ENCODE measurements around the gene DUOX2. TPM values are rescaled to one million over a fixed set of nuclear protein-coding genes. Genes with fewer than 3 reads are reported as not detected.

The DUOX2 gene
- total RNA-seq, 1 experiment from 2014 or later = 0.44 TPM

DNA sequence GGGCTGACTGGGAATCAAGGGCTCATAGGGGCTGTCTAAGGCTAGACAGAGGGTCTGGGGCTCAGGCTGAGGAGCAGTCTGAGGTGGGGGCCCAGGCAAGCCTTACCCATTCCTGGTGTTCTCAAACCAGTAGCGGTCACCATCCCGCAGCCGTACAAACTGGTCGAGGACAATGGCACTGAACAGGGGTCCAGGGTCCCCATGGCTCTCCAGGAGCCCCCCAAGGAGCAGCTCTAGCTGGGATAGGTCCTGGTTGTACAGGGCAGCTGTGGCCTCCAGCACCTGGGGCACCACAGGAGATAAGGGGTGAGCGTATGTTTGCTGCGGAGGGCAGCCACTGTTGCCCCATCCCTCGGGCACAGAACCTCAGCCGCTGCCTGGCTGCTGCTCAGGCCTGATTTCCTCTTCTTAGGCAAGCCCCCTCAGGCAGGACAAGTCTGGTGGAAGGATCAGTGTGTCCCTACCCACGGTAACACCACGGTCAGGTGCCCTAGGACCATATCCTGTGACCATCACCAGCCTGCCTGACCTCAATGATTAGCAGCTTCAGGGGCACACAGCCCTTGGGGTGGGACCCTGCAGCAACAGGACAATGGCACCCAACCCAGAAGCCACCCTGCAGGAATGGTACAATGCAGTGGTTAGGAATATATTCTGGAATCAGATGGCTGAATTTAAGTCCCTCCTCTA lies 5.9 kb downstream of the DUOX2 start:
- no peaks in the 10 kb centered on the region for H3K4me1 ChIP-seq (ENCODE audit: control insufficient read depth in 1 of 2, insufficient read depth in 2 of 2, low read length in 2 of 2)
- BruUV-seq (replicated peaks) = no TSS peak
- no peaks in the 10 kb centered on the region for H3K9me3 ChIP-seq (ENCODE audit: control insufficient read depth in 1 of 2, insufficient read depth in 1 of 2, low read depth in 1 of 2, low read length in 2 of 2)
- H3K27me3 ChIP-seq (ENCODE audit: insufficient read depth, low read length) = no peaks in the 10 kb centered on the region
- CTCF ChIA-PET = no interaction called here
- no peak overlapping the region for H3K4me2 ChIP-seq (ENCODE audit: low read length)
- no peak for ATAC-seq
- no peak overlapping the region for H3K9ac ChIP-seq (ENCODE audit: low read length)
- H2AFZ ChIP-seq (ENCODE audit: low read depth, low read length, poor library complexity, severe bottlenecking) = no peak overlapping the region
- intact Hi-C loops (cut with micrococcal nuclease) = no loop called here
- H3K27ac ChIP-seq (ENCODE audit: low read depth, low read length) = no peak overlapping the region
- RAD21 ChIA-PET (ENCODE audit: low non-redundant PET in 1 of 2, low total read pairs in 2 of 2, uncharacterized antibody in 2 of 2, unreplicated experiment in 2 of 2) = no interaction called here
- H4K20me1 ChIP-seq (ENCODE audit: insufficient read depth) = no peaks in the 10 kb centered on the region
- H3K9me2 ChIP-seq (ENCODE audit: insufficient read depth) = no peaks in the 10 kb centered on the region
- no peaks in the 10 kb centered on the region for H3K79me2 ChIP-seq (ENCODE audit: insufficient read depth, low read length)
- DNase-seq (ENCODE audit: low read depth, low spot score) = no peak
- TF ChIP-seq CEBPB (IDR thresholded peaks at IDR 0.05; ENCODE audit: low read depth) (no peak), EZH2phosphoT487 (IDR thresholded peaks at IDR 0.05; ENCODE audit: borderline replicate concordance) (no peak), EGR1 (IDR thresholded peaks at IDR 0.05; ENCODE audit: low read depth) (no peak), JUND (IDR thresholded peaks at IDR 0.05) (no peak), POLR2AphosphoS5 (IDR thresholded peaks at IDR 0.05; ENCODE audit: low read depth, low read length) (no peak)
- TF ChIP-seq, protein P1, sequence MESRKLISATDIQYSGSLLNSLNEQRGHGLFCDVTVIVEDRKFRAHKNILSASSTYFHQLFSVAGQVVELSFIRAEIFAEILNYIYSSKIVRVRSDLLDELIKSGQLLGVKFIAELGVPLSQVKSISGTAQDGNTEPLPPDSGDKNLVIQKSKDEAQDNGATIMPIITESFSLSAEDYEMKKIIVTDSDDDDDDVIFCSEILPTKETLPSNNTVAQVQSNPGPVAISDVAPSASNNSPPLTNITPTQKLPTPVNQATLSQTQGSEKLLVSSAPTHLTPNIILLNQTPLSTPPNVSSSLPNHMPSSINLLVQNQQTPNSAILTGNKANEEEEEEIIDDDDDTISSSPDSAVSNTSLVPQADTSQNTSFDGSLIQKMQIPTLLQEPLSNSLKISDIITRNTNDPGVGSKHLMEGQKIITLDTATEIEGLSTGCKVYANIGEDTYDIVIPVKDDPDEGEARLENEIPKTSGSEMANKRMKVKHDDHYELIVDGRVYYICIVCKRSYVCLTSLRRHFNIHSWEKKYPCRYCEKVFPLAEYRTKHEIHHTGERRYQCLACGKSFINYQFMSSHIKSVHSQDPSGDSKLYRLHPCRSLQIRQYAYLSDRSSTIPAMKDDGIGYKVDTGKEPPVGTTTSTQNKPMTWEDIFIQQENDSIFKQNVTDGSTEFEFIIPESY (IDR thresholded peaks at IDR 0.05; ENCODE audit: extremely low read depth, insufficient replicate concordance, low read length) = no peak
- no peak overlapping the region for H3K4me3 ChIP-seq (replicated peaks in 1 of 2; ENCODE audit: low read depth in 1 of 2, low read length in 2 of 2)
- POLR2A ChIA-PET = no interaction called here
- no peaks in the 10 kb centered on the region for H3K36me3 ChIP-seq (ENCODE audit: control insufficient read depth in 1 of 2, insufficient read depth in 2 of 2, low read length in 2 of 2)

All from HCT116 (cell line).